Tibial nerve (tissue), 4 donors: Measurements from ENCODE around the gene UGGT2. TPM values are rescaled to one million over a fixed set of nuclear protein-coding genes. Genes with fewer than 3 reads are reported as not detected.

ENCODE experiments used
- DNase-seq, 2 donors: peaks; one replicate each; pipeline ENCODE4 v3.0.0-alpha.2; 2019; ENCODE audit warnings: low spot score in 2 of 2
- H3K27ac ChIP-seq, 4 donors: fragments of 200-600 bp; sonication (generic) in 3 of 4; one replicate each; pipeline ENCODE4 v1.5.1; 2017 to 2019; ENCODE audit warnings: mild to moderate bottlenecking in 1 of 4
- H3K27me3 ChIP-seq, 2 donors: fragments of 200-600 bp; sonication (generic) in 1 of 2; one replicate each; pipeline versions ENCODE4 v1.5.1 to v1.6.0; 2017 to 2019
- H3K36me3 ChIP-seq, 3 donors: fragments of 200-600 bp; sonication (generic); one replicate each; pipeline ENCODE4 v1.5.1; 2018 to 2019
- H3K4me1 ChIP-seq, 4 donors: fragments of 200-600 bp; sonication (generic) in 3 of 4; one replicate each; pipeline ENCODE4 v1.5.1; 2017 to 2019
- H3K4me3 ChIP-seq, 4 donors: fragments of 200-600 bp; sonication (generic) in 3 of 4; one replicate each; pipeline ENCODE4 v1.5.1; 2017 to 2019; ENCODE audit warnings: mild to moderate bottlenecking in 1 of 4, moderate library complexity in 1 of 4
- H3K9me3 ChIP-seq, 4 donors: fragments of 200-600 bp; sonication (generic) in 3 of 4; one replicate each; pipeline ENCODE4 v1.5.1; 2017 to 2019
- CTCF ChIP-seq, 5 experiments: fragments of 200-600 bp in 3 of 5; fragments of 450-650 bp in 2 of 5; sonication (generic) in 3 of 5; IDR thresholded peaks; one replicate each; pipeline ENCODE4 v1.5.1; 2016 to 2019; ENCODE audit warnings: antibody characterized with exemption in 5 of 5, mild to moderate bottlenecking in 3 of 5, moderate library complexity in 2 of 5
- EP300 ChIP-seq, 2 donors: sonication (generic); formaldehyde crosslinking; IDR thresholded peaks; one replicate each; pipeline ENCODE4 v1.6.1; 2017; ENCODE audit warnings: antibody characterized with exemption in 2 of 2, mild to moderate bottlenecking in 1 of 2
- POLR2A ChIP-seq, 2 donors: fragments of 450-650 bp; IDR thresholded peaks; one replicate each; pipeline ENCODE4 v1.6.1; 2017; ENCODE audit warnings: antibody characterized with exemption in 2 of 2, mild to moderate bottlenecking in 2 of 2, moderate library complexity in 2 of 2
- WGBS, 2 donors: methylation state at CpG; one replicate each; pipeline ENCODE4 v1.1.5; 2018; 5-methylcytosine and 5-hydroxymethylcytosine counted together
- total RNA-seq, 4 donors: library from RNA; depleted of rRNA; stranded (reverse); fragments of >200 nt; gene quantifications; one replicate each; pipeline ENCODE4 v1.1.0, GENCODE V29; 2016

UGGT2 gene
- total RNA-seq, 4 donors from 2014 or later: 47.7 to 62.4 (median 61.0) TPM

- Histone ChIP-seq H3K4me1 (no peaks in the 10 kb centered on the region), H3K36me3 (peaks cover 0 to 36% (median 0%) of the 10 kb centered on the region in 3 donors), H3K27ac (no peak overlapping the region), H3K4me3 (no peak overlapping the region), H3K27me3 (no peaks in the 10 kb centered on the region), H3K9me3 (no peaks in the 10 kb centered on the region)
- no peak for TF ChIP-seq CTCF (IDR thresholded peaks at IDR 0.05)
- no peak for TF ChIP-seq EP300 (IDR thresholded peaks at IDR 0.05)
- no peak for DNase-seq
- 92 to 95% methylated on average over 2 of the region's 2 CpGs for WGBS, 2 donors
Observed at GRCh38 chr13:95970878-95971277, 82.3 kb downstream of the UGGT2 start.

GRCh38 chr13:95968906-95969305 is 84.3 kb downstream of the UGGT2 start:
- WGBS, 2 donors: 70 to 88% methylated on average over 2 of the region's 2 CpGs
- TF ChIP-seq CTCF (IDR thresholded peaks at IDR 0.05) (no peak), EP300 (IDR thresholded peaks at IDR 0.05) (no peak), POLR2A (IDR thresholded peaks at IDR 0.05) (no peak)
- no peak overlapping the region for H3K4me3 ChIP-seq
- no peaks in the 10 kb centered on the region for H3K4me1 ChIP-seq
- no peaks in the 10 kb centered on the region for H3K27me3 ChIP-seq
- peaks cover 0 to 41% (median 0%) of the 10 kb centered on the region in 3 donors for H3K36me3 ChIP-seq
- DNase-seq: no peak
- peaks cover 0 to 6% (median 0%) of the 10 kb centered on the region in 4 donors for H3K9me3 ChIP-seq
- H3K27ac ChIP-seq: no peak overlapping the region

- Histone ChIP-seq H3K4me3 (no peak overlapping the region), H3K27me3 (no peaks in the 10 kb centered on the region), H3K4me1 (no peaks in the 10 kb centered on the region), H3K27ac (no peak overlapping the region), H3K36me3 (peaks cover 0 to 65% (median 0%) of the 10 kb centered on the region in 3 donors), H3K9me3 (peaks cover 0 to 32% (median 5%) of the 10 kb centered on the region in 4 donors)
- no peak for DNase-seq
- 76 to 86% methylated on average over 2 of the region's 2 CpGs for WGBS, 2 donors
- TF ChIP-seq CTCF (IDR thresholded peaks at IDR 0.05): no peak
- no peak for TF ChIP-seq POLR2A (IDR thresholded peaks at IDR 0.05)
- TF ChIP-seq EP300 (IDR thresholded peaks at IDR 0.05): no peak
Observed at GRCh38 chr13:95957331-95957730, 95.9 kb downstream of the UGGT2 start.

GRCh38 chr13:95956589-95957148 is 96.5 kb downstream of the UGGT2 start:
- H3K36me3 ChIP-seq: peaks cover 0 to 65% (median 0%) of the 10 kb centered on the region in 3 donors
- no peaks in the 10 kb centered on the region for H3K4me1 ChIP-seq
- H3K4me3 ChIP-seq: no peak overlapping the region
- TF ChIP-seq EP300 (IDR thresholded peaks at IDR 0.05) (no peak), POLR2A (IDR thresholded peaks at IDR 0.05) (no peak), CTCF (IDR thresholded peaks at IDR 0.05) (no peak)
- no peak for DNase-seq
- H3K9me3 ChIP-seq: peaks cover 0 to 27% (median 5%) of the 10 kb centered on the region in 4 donors
- H3K27me3 ChIP-seq: no peaks in the 10 kb centered on the region
- no peak overlapping the region for H3K27ac ChIP-seq

- Histone ChIP-seq H3K9me3 (peaks cover 0 to 23% (median 4%) of the 10 kb centered on the region in 4 donors), H3K27ac (no peak overlapping the region), H3K4me1 (no peaks in the 10 kb centered on the region), H3K36me3 (peaks cover 0 to 67% (median 0%) of the 10 kb centered on the region in 3 donors), H3K4me3 (no peak overlapping the region), H3K27me3 (no peaks in the 10 kb centered on the region)
- no peak for DNase-seq
- 96 to 98% methylated on average over 3 of the region's 3 CpGs for WGBS, 2 donors
- TF ChIP-seq CTCF (IDR thresholded peaks at IDR 0.05) (no peak), POLR2A (IDR thresholded peaks at IDR 0.05) (no peak), EP300 (IDR thresholded peaks at IDR 0.05) (no peak)
Observed at GRCh38 chr13:95955719-95956118, 97.5 kb downstream of the UGGT2 start.
